HFFc6 (cell line): ENCODE data around the gene C14orf119. TPM values are rescaled to one million over a fixed set of nuclear protein-coding genes. Genes with fewer than 3 reads are reported as not detected.

ENCODE experiments used
- DNase-seq: peaks from one replicate; pipeline ENCODE4 v3.0.0-alpha.2; 2018
- H3K27ac Mint-ChIP-seq: 2 replicates; pipeline ENCODE4 v1.8.0; 2020; ENCODE audit warnings: mild to moderate bottlenecking, mixed read lengths
- H3K27me3 Mint-ChIP-seq: 2 replicates; pipeline ENCODE4 v1.8.0; 2021; ENCODE audit warnings: mild to moderate bottlenecking, moderate library complexity, mixed read lengths; ENCODE audit not compliant: insufficient read depth
- H3K36me3 Mint-ChIP-seq: 2 replicates; pipeline ENCODE4 v1.8.0; 2021; ENCODE audit warnings: low read depth, mixed read lengths
- H3K4me1 Mint-ChIP-seq: 2 replicates; pipeline ENCODE4 v1.8.0; 2020; ENCODE audit warnings: low read depth, mixed read lengths
- H3K4me3 Mint-ChIP-seq: 2 replicates; pipeline ENCODE4 v1.8.0; 2020; ENCODE audit warnings: mild to moderate bottlenecking, moderate library complexity, mixed read lengths
- H3K9me3 Mint-ChIP-seq: 2 replicates; pipeline ENCODE4 v1.8.0; 2020; ENCODE audit warnings: mild to moderate bottlenecking, mixed read lengths
- total RNA-seq, 6 experiments: library from RNA; stranded (reverse); fragmentation: NEBNext Ultra II Directional; extraction: Animal tissue kit (Norgen Biotek cat#: 25700); gene quantifications; 2 replicates in 1 of 6; 3 replicates in 5 of 6; pipeline ENCODE4 v1.2.3, GENCODE V29; 2021
- TF ChIP-seq, protein P1 (sequence below): fragments of 200-600 bp; sonication (generic); IDR thresholded peaks from 2 replicates; pipeline ENCODE4 v1.5.0; 2021; ENCODE audit warnings: antibody characterized with exemption, mild to moderate bottlenecking

C14orf119 gene
- total RNA-seq, 6 experiments from 2014 or later, result 85.0 to 117 (median 103) TPM

DNA sequence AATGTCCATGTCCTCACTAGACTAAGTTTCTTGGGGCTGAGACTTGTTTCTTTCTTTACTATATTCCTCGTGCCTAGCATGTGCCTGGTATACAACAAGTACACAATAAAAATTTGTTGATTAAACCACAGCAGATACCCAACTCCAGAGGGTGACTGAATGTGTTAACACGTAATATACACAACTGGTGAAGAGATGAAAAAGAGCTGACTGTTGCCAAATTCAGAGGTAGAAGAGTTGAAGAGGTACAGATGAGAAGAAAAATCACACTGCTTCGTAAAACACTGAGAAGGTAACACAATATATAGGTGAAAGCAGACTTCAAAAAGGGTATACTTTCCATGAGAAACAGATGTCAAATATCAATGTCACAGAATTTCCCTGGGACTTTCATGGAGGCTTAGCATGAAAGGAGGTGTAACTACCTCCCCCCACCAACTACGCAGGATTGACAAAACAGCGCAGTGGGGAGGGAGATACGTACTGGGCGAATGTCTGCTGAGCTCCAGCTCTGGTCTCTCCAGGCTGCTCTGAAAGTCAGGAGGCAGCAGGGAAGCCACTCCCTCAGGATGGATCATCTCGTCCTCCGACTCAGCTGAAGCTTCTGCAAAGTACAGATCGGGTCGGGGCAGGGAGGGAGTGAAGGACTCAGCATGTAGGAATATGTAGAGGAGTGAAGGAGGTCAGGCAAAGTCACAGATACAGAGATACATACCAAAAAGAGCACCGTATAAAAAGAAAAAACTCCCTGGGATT is 5.6 kb upstream of the C14orf119 start:
- Mint-ChIP-seq H3K4me3 (no peak overlapping the region), H3K27ac (peak overlapping the region; percentile 56; the same call in 1 of the 2 replicates), H3K4me1 (peaks cover 54% of the 10 kb centered on the region), H3K27me3 (no peaks in the 10 kb centered on the region), H3K9me3 (no peaks in the 10 kb centered on the region), H3K36me3 (peaks cover 41% of the 10 kb centered on the region)
- DNase-seq, result no peak
- TF ChIP-seq, protein P1, sequence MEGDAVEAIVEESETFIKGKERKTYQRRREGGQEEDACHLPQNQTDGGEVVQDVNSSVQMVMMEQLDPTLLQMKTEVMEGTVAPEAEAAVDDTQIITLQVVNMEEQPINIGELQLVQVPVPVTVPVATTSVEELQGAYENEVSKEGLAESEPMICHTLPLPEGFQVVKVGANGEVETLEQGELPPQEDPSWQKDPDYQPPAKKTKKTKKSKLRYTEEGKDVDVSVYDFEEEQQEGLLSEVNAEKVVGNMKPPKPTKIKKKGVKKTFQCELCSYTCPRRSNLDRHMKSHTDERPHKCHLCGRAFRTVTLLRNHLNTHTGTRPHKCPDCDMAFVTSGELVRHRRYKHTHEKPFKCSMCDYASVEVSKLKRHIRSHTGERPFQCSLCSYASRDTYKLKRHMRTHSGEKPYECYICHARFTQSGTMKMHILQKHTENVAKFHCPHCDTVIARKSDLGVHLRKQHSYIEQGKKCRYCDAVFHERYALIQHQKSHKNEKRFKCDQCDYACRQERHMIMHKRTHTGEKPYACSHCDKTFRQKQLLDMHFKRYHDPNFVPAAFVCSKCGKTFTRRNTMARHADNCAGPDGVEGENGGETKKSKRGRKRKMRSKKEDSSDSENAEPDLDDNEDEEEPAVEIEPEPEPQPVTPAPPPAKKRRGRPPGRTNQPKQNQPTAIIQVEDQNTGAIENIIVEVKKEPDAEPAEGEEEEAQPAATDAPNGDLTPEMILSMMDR, result no peak

DNA sequence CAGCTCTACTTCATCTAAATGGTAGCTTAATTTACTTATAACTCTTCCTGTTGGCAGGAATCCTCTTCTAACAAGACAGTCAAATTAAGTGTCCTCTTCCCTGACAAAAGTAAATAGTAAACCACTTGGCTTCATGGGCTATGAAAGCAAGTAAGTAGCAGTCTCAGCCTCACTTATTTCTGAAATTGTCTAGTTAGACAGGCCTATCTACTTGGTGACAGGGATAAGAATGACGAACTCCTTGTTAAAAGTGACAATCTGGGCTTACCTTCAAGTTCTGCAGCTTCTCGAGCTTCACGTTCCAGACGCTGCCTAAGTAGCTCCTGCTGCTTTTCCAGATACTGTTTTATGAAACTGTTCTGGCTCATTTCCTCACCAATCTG is 5.1 kb upstream of the C14orf119 start:
- Mint-ChIP-seq H3K36me3 (peaks cover 38% of the 10 kb centered on the region), H3K9me3 (no peaks in the 10 kb centered on the region), H3K27ac (peak overlapping the region; percentile 56), H3K4me3 (no peak overlapping the region), H3K27me3 (no peaks in the 10 kb centered on the region), H3K4me1 (peaks cover 51% of the 10 kb centered on the region)
- TF ChIP-seq, protein P1, result no peak
- no peak for DNase-seq

DNA sequence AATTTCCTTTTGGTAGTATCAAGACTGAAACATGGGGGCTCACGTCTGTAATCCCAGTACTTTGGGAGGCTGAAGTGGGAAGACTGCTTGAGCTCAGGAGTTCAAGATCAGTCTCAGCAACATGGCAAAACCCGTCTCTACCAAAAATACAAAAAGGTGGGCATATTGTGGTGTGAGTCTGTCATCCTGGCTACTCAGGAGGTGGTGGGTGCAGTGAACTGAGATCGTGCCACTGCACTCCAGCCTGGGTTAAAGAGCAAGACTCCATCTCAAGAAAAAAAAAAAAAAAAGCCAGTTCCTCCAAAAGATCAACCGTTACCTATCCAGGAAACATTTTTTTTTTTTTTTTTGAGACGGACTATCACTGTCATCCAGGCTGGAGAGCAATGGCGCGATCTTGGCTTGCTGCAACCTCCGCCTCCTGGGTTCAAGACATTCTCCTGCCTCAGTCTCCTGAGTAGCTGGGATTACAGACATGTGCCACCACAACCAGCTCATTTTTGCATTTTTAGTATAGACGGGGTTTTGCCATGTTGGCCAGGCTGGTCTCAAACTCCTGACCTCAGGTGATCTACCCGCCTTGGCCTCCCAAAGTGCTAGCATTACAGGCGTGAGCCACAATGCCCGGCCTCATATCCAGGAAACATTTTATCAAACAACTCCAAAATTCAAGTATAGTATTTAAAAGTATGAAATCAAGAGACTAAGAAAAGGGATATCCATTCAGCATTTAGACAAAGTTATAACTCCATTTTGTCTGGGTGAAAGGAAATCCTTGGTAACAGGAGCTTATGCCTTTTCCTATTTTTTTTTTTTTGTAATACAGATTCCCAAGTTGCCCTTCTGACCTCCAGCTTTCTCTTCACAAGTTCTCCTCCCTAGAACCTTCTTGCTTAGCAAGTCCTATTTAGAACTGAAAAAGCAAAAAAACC is 3.7 kb upstream of the C14orf119 start:
- Mint-ChIP-seq H3K27me3 (no peaks in the 10 kb centered on the region), H3K36me3 (peaks cover 36% of the 10 kb centered on the region), H3K4me1 (peaks cover 39% of the 10 kb centered on the region), H3K9me3 (no peaks in the 10 kb centered on the region), H3K27ac (peak overlapping the region; percentile 19; the same call in 1 of the 2 replicates), H3K4me3 (0 out of 2 replicates have a peak overlapping the region, but pooled peaks have one; percentile 49)
- no peak for DNase-seq
- TF ChIP-seq, protein P1, result no peak

DNA sequence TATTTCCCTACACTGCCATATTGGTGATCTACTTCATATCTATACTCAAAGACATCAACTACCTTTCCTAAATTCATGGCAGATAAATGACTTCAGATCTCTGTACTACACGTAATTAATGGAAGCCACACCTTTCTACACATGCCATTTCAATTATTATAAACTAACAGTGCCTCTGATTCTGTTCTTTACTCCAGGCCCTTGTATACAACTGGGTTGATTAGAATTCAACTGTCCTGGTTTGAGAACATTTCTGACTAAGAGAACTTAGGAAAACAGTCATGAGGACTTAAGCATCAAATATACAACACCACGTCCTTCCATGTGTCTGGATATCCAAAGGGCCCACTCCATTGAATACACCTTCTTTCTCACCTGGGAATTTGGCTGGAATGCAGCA is 2.2 kb upstream of the C14orf119 start:
- DNase-seq, result no peak
- no peaks in the 10 kb centered on the region for H3K9me3 Mint-ChIP-seq
- peak overlapping the region; percentile 58 for H3K27ac Mint-ChIP-seq
- H3K4me3 Mint-ChIP-seq, result no peak overlapping the region
- H3K36me3 Mint-ChIP-seq, result peaks cover 24% of the 10 kb centered on the region
- peaks cover 40% of the 10 kb centered on the region for H3K4me1 Mint-ChIP-seq
- TF ChIP-seq, protein P1, result no peak
- H3K27me3 Mint-ChIP-seq, result no peaks in the 10 kb centered on the region

DNA sequence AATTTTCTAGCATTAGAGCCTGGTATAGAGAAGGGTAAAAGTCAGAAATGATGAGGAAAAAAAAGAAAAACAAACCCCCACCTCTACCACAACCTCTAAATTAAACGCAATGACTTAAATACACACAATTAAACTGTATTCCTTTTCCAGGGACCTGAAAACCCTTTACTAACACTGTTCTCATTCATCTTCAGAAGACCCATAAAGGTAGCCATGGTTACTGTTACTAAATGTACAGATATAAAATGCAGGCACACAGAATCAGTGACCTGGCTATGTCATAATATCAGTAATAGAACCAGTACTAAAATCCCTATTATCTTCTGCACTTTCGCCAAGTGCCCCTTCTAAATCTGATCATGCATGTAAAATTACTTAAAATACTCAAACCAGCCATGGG is 1.8 kb upstream of the C14orf119 start:
- Mint-ChIP-seq H3K27me3 (no peaks in the 10 kb centered on the region), H3K36me3 (peaks cover 24% of the 10 kb centered on the region), H3K27ac (peak overlapping the region; percentile 58), H3K9me3 (no peaks in the 10 kb centered on the region), H3K4me1 (peaks cover 40% of the 10 kb centered on the region), H3K4me3 (no peak overlapping the region)
- TF ChIP-seq, protein P1, result no peak
- DNase-seq, result no peak
